Measurements from ENCODE around the gene FUBP3.

FUBP3 gene

DNA sequence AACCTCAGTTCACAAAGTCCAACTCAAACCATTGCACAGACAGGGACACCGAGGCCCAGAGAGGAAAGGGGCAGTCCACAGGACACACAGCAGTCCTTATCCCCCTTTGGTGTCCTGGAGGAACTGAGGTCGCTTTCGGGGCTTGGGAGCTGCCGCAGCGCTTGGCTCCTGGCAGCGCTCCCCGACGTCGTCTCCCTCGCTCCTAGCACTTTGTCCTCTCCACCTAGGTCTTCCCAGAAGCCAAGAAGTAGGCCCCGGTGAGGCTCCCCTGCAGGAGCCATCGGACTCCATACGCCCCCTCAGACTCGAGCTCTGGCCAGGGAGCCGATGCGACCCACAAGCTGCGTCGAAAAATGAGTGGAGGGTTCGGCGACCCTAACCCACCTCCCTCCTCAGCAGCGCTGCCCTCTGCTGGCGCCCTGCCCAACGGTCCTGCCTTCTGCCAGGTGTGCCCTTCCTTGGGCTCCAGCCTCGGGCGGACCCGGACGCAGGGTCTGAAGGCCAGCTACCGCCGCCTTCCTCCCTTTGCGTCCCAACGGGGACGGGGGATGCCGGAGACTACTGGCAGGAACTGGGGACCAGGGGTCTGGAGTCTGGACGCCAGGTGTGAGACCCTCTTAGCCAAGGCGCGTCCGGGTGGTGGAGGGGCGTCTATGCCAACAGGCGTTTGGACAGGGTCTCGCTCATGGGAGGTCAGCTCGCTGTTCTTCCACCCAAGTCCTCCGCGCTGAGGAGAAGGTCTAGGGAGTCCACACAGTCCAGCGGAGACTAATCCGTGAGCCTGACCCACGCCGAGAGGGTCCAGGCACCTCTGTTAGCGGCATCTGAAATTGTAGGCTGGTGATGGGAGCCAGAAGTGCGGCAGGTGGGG lies 83.0 kb downstream of the FUBP3 start:
- DNase-seq (ENCODE audit: low spot score): no peak

DNA sequence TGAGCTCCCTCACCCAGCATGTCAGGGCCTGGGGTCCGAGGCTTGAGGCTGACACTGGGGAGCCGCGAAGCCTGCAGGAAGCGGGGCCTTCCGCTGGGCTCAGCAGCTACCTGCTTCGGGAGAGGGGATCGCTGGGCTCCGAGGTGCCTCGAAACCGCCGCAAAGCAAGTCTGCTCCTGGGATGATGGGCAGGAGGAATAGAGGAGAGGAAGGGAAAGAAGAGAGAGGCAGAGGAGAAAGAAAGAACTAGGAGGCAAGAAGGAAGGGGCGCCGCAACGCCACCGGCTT lies 83.5 kb downstream of the FUBP3 start:
- no peak for DNase-seq (ENCODE audit: low spot score)

DNA sequence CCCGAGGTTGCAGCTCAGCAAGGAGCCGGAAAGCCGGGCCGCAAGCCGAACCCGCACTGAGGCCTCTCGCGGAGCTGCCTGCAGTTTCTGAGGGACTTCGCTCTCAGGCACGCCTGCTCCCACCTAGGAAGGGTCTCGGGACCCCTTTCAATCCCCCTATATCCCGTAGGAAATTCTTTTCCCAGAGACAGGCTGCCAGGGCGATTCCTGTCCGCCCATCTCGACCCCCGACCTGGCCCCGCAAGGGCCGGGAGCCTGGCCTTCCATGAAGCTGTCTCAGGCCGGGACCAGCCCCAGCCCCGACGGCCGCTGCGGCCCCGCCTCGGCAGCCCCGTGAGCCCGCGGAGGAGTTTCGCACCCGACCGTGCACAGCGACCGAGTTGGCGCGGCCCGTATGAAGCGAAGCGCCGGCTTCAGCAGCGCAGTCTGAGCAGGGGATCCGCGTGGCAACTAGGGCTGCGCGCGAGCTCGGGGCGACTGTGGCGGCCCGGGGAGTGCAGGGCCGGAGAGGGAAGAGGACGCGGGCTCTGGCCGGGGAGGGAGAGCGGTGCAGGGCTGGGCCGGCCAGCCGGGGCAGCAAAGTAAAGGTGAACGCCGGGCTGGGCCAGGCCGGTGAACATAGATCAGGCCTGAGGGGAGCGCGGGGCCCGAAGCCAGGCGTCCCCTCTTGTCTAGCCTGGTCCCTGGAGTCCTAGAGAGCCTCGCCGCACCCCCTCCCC lies 84.0 kb downstream of the FUBP3 start:
- DNase-seq (ENCODE audit: low spot score): no peak

DNA sequence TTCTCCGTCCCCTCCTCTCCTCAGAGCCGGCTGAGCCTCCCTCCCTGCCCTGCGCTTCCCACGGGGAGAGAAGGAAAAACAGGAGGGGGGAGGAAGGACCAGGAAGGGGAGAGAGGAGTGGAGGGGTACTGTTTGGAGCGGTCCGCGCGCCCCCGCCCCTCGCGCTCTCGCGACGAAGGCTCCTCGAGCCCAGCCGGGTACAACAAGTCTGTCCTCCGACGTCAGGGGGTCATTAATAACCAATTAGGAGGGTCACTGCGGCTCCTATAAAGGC lies 84.5 kb downstream of the FUBP3 start:
- no peak for DNase-seq (ENCODE audit: low spot score)

DNA sequence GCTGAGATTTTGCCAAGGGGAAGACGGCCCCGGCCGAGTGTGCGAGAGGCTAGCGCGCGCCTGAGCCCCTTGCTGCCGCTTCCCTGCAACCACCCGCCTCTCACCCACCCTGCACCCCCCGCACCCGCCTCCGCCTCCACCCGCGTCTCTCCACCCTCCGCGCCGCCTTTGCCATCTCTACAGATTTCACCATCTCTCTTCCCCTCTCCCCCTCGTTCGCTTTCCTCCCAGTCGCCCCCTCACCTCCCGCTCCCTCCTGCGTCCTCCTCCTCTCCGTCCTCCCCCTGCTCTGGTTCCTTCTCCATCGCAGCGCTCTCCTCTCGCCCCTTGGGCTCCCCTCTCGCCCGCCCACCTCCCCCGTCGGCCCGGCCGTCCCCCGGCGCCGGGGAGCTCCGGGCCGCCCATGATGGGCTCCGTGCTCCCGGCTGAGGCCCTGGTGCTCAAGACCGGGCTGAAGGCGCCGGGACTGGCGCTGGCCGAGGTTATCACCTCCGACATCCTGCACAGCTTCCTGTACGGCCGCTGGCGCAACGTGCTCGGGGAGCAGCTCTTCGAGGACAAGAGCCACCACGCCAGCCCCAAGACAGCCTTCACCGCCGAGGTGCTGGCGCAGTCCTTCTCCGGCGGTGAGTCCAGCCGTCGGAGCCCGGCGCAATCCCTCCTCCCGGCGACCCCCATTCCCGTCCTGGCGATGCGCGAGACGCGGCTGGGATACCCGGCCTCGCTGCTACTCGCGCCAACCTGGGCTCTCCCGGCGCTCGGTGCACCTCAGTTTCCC lies 85.1 kb downstream of the FUBP3 start, which contains the start of gene PRDM12:
TSS of gene PRDM12 (plus strand) at position 344 of the 778 bp plus-strand sequence. CDS start at position 404, 60 bp downstream.
- DNase-seq (ENCODE audit: low spot score): no peak

DNA sequence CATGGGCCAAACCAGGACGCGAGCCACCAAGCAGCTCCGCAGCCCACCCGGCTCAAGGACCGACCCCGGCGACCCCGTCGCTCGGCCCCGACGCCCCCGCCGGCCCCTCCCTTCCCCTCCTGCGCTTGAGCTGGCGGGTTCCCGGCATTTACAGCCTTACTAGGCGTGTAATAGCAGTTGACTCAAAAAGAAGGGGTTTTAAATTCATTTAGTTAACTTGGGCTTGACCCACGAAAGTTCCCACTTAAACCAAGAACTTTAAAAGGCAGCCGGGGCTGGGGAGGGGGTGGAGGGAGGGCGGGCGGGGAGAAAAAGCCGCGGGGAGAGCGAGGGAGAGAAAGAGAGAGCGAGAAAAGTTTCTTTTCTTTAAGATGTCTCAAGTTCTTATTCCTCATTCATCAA lies 85.7 kb downstream of the FUBP3 start:
- DNase-seq (ENCODE audit: low spot score): no peak

DNA sequence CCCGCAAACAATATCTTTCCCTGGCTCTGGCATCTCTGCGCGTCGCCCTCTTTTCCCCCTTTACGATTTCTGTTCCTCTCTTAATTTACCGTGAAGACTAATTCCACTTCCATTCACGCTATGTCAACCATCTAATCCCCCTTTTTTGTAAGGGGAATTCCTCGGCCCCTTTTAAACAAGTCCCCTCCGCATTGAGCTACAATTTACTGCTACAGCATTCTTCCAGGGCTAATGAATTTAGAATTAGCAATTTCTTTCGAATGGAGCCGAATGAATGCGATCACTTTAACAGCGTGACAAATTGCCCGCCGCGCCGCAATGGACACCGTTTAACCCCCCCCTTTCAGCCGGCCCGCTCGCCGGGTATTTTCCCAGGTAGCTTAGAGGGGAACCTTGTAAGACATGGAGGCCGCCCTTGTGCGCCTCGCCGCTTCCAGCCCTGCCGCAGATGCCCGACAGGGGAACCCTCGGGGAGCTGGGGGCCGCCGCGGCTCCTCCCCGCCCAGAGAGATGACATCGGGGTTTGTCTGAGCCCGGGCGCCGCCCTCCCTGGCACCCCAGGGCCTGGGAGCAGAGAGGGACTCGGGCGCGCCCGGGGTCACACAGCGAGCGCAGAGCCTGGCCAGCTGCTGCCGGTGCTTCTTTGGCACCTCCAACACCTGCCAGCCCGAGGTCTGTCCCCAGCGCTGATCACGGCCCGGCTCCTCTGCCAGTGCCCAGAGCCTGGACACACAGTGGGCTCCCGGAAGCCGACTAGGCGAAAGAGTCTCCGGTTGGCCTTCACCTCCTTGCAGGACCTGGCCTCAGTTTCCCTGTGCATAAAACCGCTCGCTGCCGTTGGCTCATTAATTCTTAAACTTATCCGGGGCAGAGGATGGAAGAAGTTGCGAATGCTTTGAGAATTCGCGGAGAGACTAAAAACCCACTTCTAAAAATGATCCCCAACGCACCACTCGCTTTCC lies 86.3 kb downstream of the FUBP3 start:
- no peak for DNase-seq (ENCODE audit: low spot score)

DNA sequence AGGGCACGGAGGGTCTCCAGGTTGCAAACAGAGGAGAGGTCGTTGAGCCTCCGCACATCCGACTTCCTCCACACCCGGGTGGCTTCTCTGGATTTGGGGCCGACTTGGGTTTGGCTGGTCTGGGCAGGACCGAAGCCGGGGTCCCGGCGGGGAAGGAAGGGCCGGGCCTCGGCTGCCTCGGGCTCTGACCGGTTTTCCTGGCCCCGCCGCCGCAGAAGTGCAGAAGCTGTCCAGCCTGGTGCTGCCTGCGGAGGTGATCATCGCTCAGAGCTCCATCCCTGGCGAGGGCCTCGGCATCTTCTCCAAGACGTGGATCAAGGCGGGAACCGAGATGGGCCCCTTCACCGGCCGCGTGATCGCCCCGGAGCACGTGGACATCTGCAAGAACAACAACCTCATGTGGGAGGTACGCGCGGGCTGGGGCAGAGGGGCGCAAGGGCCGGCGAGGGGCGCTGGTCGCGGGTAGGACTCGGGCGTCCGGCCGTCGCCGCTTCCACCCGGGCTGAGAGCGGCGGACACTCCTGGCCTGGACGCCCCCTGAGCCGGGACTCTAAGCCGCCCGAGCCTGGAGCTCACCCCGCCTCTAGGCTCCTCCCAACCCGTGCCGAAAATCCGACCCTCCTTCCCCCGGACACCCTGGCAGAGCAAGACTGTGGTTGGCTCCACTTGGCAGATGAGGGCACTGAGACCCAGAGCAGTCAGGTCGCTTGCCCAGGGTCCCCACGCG lies 87.2 kb downstream of the FUBP3 start:
- no peak for DNase-seq (ENCODE audit: low spot score)

DNA sequence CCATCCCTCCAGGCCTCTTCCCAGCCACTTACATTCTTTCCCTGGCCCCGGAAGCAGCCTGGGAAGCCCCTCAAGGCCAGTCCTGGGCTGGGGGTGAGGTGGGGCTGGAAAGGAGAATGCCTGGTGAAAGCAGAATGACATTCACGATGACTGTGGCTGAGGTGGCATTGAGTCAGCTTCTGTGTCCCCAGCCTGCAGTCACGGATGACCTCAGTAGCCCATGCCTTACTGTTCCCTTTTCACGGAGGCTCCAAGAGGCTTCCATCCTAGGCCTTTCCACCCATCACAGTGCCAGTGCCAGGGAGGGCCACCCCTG lies 87.7 kb downstream of the FUBP3 start:
- DNase-seq (ENCODE audit: low spot score): no peak

DNA sequence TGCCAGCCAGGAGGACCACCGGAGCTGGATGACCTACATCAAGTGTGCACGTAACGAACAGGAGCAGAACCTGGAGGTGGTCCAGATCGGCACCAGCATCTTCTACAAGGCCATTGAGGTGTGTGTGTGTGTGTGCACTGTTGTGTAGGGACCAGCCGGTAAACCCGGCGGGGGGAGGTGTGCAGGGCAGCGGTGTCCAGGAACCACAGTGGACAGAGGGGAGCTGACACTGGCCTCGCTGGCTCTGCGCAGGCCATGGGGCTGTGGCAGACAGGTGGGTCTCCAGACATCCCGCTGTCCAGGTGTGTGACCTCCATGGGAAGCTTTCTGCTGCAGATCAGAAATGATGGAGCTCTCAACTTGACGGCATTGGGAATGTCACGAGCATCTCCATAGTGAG lies 88.8 kb downstream of the FUBP3 start:
- no peak for DNase-seq (ENCODE audit: low spot score)

DNA sequence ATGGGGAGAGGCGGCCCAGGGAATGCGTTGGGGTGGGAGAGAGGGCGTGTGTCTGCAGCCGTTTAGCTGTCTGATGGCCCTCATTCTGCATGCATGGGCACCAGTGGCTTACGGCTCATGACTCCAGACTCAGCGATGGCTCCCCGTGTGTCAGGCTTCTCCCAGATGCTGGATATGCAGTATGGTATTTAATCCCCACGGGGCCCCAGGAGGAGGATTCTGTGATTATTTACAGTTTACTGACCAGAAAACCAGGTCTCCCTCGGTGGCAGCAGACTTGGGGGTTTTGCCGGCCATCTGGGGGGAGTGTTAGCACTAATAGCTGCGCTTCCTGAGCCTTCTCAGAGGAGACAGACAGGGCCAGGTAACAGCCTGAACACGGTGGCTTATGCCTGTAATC lies 89.3 kb downstream of the FUBP3 start:
- DNase-seq (ENCODE audit: low spot score): no peak

DNA sequence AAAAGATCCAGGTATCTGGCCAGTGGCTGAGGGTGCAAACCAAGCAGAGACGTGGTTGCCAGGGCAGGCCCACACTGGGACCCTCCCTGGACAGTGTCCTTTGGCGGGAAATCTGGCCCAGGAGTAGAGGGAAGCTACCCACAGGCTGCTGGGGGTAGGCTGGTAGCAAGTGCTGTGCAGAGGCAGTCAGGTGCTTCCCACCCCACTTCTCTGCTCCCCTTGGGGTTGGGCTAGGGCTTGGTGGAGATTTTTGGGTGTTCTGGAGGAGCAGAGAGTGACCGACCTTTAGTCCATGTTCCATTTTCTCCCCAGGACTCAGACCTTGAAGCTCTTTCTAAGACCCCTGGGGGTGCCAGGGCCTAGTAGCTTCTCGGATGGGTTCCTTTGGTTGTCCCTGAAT lies 90.6 kb downstream of the FUBP3 start:
- DNase-seq (ENCODE audit: low spot score): no peak

DNA sequence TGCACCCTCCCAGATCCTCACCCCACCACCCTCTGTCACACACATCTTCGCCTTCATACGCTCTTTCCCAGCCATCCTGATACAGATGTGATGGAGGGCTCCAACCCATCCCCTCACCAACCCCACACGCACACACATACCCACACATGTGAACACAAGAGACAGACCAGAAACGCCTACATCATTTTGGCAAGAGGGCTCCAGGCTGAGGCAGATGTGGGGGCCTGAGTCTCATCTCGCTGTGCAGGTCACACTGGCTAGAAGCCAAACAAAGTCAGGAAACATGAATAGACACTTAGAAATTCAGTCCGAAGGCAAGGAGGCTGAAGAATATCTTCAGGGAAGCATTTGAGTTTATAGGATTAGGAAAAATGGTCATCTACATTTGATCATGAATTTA lies 91.3 kb downstream of the FUBP3 start:
- DNase-seq (ENCODE audit: low spot score): no peak

DNA sequence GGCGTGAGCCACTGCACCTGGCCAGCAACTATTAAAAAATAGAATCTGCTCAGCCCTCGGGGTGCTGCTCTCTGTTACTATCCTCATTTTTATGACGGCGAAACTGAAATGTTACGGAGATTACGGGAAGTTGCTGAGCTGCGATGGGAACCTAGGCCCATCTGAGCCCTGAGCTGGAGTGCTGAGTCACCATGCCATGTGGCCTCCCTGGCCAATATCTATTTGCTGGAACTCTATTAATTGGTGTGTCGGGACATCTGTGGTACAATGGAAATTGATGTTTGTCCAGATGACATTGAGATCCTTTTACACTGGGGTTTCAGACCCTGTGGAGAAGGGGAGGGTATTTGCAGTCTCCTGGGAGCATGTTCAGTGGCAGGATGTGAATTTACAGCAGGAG lies 93.1 kb downstream of the FUBP3 start:
- DNase-seq (ENCODE audit: low spot score): no peak

DNA sequence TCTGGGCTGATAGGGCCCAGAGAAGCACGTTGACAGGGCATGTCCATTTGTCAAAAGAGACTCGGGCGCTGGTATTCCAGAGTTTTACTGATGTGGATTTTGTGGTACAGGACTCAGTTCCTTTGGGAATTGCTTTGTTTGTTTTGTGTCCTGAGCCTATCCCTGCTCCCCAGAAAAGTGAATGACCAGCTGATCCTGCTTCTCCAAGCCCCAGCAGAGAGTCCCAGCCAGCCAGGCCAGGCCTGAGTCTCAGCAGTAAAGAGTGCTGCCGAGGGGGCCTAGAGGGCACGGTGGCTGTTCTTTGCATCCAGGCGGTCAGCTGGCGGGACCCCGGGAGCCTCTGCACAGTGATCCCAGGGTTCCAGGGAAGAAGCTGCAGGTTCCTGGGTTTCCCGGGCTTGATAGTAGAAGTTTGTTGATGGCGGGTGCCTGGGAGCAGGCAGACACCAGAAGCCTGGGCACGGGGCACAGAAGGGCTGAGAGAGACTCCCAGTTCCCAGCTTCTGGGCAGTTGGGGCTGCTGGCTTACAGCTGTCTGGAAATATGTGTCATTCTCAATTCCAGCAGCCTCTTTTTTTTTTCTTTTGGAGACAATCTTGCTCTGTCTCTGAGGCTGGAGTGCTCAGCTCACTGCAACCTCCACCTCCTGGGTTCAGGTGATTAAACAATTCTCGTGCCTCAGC lies 93.7 kb downstream of the FUBP3 start:
- no peak for DNase-seq (ENCODE audit: low spot score)

DNA sequence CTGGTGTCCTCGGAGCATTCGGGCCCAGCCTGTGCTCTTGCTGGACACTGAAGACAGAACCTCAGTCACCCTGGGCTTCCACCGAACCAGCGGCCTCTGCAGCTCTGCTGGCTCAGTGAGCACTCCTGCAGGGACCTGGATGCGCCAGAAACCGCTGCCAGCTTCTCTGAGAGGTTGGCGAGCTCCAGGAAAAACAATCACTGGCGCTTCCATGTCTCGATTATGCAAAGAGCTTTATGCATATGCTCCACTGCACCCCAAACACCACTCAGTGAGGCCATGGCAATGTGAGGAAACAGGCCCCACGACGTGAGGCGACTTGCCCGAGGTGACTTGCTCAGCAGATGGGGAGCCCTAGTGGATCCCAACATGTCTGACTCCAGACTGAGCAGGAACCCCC lies 96.0 kb downstream of the FUBP3 start:
- DNase-seq (ENCODE audit: low spot score): no peak

DNA sequence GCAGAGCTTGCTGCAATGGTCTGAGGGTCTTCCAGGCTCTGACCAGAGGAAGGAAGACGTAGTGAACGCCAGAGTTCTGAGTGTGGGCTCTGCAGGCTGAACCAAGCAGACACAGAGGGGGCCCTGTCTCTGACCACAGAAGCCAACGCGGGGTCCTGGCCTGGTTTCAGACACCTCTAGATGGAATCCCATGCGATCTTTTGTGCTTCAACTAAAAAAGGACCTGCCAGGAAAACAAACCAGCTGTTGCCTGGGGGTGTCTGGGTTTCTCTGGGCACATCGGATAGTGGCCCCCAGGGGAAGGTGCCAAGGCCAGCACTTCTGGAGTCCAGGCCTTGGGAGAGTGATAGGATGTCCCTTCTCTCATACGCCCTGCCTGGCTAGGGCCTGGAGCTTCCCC lies 97.9 kb downstream of the FUBP3 start:
- no peak for DNase-seq (ENCODE audit: low spot score)

DNA sequence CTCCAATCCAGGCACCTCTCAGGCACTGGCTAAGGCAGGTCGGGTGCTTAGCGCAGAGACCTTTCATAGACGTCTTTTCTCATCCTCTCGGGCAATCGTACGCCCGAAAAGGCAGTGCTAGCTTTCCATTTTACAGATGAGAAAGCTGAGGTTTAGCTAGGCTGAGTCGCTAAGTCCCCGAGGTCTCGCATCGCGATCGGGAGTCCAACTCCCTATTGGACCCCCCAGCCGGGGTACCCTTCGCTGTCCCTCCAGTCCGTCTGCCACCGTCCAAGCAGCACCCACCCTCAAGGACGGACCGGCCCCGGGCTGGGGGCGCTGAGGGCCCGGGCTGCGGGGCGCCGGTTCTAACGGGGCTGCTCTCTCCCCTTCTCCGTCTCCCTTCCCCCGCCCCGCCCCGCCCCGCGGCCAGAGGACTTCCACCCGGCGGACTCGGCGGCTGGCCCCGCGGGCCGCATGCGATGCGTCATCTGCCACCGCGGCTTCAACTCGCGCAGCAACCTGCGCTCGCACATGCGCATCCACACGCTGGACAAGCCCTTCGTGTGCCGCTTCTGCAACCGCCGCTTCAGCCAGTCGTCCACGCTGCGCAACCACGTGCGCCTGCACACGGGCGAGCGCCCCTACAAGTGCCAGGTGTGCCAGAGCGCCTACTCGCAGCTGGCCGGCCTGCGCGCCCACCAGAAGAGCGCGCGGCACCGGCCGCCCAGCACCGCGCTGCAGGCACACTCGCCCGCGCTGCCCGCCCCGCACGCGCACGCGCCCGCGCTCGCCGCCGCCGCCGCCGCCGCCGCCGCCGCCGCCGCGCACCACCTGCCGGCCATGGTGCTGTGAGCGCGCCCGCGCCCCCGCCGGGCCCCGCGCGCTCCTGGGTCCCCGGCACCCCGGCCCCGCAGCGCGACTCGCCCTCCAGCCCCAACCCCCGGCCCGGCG lies 101.7 kb downstream of the FUBP3 start:
- no peak for DNase-seq (ENCODE audit: low spot score)

DNA sequence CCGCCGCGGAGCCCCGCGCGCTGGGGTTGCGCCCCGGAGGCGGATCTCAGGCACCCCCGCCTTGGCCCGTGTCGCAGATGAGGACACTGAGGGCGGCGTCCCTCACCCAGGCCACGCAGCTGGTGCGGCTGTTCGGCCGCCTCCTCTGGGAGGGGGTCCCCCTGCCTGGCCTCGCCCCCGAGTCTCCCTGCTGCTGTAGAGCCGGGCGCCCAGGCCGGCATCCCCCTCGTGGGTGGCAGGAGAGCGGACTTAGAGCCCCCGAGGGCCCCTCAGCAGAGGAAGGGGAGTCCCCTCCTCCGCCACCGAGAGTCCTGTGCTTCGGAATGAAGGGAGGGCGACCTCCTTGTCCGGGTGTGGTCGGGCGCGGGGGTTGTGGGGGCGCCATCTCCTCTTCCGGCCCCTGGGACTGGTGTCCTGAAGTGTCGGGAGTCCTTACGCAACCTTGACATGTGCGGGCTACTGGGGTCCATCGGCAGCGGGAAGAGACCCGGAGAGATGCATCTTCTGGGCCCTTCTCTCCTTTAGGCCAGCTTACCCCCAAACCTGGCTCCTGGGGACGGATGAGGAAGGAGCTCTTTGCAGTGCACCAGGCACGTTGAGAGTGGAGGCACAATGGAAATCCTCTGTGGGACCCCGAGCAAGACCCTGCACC lies 102.5 kb downstream of the FUBP3 start:
- no peak for DNase-seq (ENCODE audit: low spot score)
